ENCODE results near the gene INTS6.

DNA sequence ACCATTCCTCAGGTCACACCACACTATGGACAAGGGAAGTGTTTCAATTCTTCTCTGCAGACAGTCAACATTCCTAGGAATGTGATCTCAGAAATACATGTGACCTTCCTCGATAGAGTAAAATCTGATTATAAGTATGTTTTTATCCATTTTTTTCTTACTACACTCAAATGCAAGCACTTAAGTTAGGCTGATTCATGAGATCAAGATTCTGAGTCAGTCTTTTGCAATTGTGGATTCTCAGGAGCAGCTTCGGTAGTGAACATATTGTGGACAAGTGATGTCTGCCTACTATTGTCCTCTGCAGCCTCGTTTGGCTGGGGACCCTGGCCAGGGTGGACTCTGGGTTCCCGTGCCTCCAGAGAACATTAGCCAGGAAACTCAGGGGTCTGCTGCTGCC is 110.1 kb downstream of the INTS6 start:
- TF ChIP-seq, protein P1, sequence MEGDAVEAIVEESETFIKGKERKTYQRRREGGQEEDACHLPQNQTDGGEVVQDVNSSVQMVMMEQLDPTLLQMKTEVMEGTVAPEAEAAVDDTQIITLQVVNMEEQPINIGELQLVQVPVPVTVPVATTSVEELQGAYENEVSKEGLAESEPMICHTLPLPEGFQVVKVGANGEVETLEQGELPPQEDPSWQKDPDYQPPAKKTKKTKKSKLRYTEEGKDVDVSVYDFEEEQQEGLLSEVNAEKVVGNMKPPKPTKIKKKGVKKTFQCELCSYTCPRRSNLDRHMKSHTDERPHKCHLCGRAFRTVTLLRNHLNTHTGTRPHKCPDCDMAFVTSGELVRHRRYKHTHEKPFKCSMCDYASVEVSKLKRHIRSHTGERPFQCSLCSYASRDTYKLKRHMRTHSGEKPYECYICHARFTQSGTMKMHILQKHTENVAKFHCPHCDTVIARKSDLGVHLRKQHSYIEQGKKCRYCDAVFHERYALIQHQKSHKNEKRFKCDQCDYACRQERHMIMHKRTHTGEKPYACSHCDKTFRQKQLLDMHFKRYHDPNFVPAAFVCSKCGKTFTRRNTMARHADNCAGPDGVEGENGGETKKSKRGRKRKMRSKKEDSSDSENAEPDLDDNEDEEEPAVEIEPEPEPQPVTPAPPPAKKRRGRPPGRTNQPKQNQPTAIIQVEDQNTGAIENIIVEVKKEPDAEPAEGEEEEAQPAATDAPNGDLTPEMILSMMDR (IDR thresholded peaks at IDR 0.05; ENCODE audit: low read depth, low read length, poor library complexity, severe bottlenecking): no peak
- TF ChIP-seq EZH2phosphoT487 (IDR thresholded peaks at IDR 0.05; ENCODE audit: borderline replicate concordance, low read length): no peak
